ENCODE results near the gene DSCAML1. TPM values are rescaled to one million over a fixed set of nuclear protein-coding genes. Genes with fewer than 3 reads are reported as not detected.
A peak's percentile ranks its signal among the peaks of the same experiment; 100 is the strongest.

DSCAML1 gene
- total RNA-seq, 4 donors from 2014 or later = 2.9 to 5.8 (median 3.3) TPM

DNA sequence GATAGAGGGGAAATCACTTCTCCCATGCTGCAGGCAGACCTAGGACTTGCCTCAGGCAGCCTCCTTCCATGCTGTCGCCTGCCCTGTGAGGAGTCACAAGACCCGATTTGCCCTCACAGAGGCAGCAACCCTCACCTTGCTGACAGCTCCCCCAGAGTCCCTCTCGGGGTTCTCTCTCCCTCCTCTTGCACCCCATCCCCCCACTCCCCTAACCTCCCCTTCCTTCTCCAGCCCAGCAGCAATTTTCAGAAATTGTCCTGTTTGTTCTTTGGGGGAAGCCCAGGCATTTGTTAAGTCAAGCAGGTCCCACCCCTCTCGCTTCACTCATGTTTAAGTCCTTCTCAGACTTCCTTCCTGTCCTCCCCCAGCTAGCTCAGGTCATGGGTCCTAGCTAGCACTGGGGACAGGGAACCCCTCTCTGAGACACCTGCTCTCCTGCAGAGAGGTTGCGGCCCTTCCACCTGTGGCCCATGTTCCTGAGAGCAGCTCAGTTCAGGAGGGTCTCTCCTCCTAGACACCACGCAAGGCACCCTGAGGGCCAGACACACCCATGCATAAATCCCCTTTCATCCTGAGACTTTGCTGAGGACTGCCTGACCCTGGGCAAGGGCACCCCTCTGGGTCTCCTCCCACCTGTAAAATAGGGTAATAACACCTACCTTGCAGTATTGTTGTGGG lies 33.8 kb upstream of the DSCAML1 start:
- TF ChIP-seq, protein P1, sequence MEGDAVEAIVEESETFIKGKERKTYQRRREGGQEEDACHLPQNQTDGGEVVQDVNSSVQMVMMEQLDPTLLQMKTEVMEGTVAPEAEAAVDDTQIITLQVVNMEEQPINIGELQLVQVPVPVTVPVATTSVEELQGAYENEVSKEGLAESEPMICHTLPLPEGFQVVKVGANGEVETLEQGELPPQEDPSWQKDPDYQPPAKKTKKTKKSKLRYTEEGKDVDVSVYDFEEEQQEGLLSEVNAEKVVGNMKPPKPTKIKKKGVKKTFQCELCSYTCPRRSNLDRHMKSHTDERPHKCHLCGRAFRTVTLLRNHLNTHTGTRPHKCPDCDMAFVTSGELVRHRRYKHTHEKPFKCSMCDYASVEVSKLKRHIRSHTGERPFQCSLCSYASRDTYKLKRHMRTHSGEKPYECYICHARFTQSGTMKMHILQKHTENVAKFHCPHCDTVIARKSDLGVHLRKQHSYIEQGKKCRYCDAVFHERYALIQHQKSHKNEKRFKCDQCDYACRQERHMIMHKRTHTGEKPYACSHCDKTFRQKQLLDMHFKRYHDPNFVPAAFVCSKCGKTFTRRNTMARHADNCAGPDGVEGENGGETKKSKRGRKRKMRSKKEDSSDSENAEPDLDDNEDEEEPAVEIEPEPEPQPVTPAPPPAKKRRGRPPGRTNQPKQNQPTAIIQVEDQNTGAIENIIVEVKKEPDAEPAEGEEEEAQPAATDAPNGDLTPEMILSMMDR (IDR thresholded peaks at IDR 0.05) = no peak
- TF ChIP-seq EP300 (IDR thresholded peaks at IDR 0.05; ENCODE audit: low read depth) (no peak), POLR2AphosphoS5 (IDR thresholded peaks at IDR 0.05) (no peak), POLR2A (IDR thresholded peaks at IDR 0.05) (no peak)
- no peaks in the 10 kb centered on the region for H3K9me3 ChIP-seq
- no peak overlapping the region for H3K27ac ChIP-seq
- intact Hi-C loops (cut with DNase I; ENCODE audit: low total_unique reads) = no loop called here
- peak; percentile 4 for DNase-seq
- in situ Hi-C loops (cut with MboI; ENCODE audit: low pct_ligation_motif_present in 1 of 4, low pct_unique_long_range_greater_than_20kb in 1 of 4, low sequenced_read_pairs in 3 of 4) = no loop called here
- H3K27me3 ChIP-seq = no peaks in the 10 kb centered on the region
- H3K4me3 ChIP-seq = no peak overlapping the region
- H3K4me1 ChIP-seq = peaks cover 4 to 35% (median 8%) of the 10 kb centered on the region in 4 donors
- H3K36me3 ChIP-seq = no peaks in the 10 kb centered on the region
- WGBS, 2 donors (ENCODE audit: low coverage in 1 of 2) = 73% methylated on average over 6 of the region's 6 CpGs; no CpG with 5 or more reads in 1 of the 2 donors

DNA sequence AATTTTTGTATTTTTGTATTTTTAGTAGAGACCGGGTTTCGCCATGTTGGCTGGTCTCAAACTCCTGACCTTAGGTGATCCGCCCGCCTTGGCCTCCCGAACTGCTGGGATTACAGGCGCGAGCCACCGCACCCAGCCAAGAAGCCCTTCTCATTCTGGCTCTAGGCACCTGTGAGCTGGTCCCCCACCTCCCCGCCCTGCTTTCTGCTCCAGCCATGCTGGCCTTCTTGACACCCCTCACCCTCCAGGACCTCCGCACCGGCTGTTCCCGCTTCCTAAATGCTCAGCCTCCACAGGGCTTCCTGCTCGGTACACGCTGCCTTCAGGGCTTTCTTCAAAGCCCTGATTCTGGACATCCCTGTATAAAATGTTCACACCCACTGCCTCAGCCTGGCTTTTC lies 33.1 kb upstream of the DSCAML1 start:
- TF ChIP-seq EP300 (IDR thresholded peaks at IDR 0.05; ENCODE audit: low read depth) (no peak), POLR2A (IDR thresholded peaks at IDR 0.05) (no peak), POLR2AphosphoS5 (IDR thresholded peaks at IDR 0.05) (no peak)
- TF ChIP-seq, protein P1 (IDR thresholded peaks at IDR 0.05) = no peak
- in situ Hi-C loops (cut with MboI; ENCODE audit: low pct_ligation_motif_present in 1 of 4, low pct_unique_long_range_greater_than_20kb in 1 of 4, low sequenced_read_pairs in 3 of 4) = no loop called here
- no peaks in the 10 kb centered on the region for H3K36me3 ChIP-seq
- H3K9me3 ChIP-seq = no peaks in the 10 kb centered on the region
- WGBS, 2 donors (ENCODE audit: low coverage in 1 of 2) = 88% methylated on average over 14 of the region's 14 CpGs; no CpG with 5 or more reads in 1 of the 2 donors
- H3K4me3 ChIP-seq = no peak overlapping the region
- no peaks in the 10 kb centered on the region for H3K27me3 ChIP-seq
- DNase-seq = no peak
- H3K4me1 ChIP-seq = peaks cover 4 to 40% (median 8%) of the 10 kb centered on the region in 4 donors
- intact Hi-C loops (cut with DNase I; ENCODE audit: low total_unique reads) = no loop called here
- no peak overlapping the region for H3K27ac ChIP-seq

GRCh38 chr11:117829369-117829725 lies 32.3 kb upstream of the DSCAML1 start:
- Histone ChIP-seq H3K4me3 (no peak overlapping the region), H3K36me3 (no peaks in the 10 kb centered on the region), H3K9me3 (no peaks in the 10 kb centered on the region), H3K4me1 (peaks cover 4 to 47% (median 8%) of the 10 kb centered on the region in 4 donors), H3K27ac (peak overlapping the region; percentile 17 to 50 (median 36)), H3K27me3 (no peaks in the 10 kb centered on the region)
- 73% methylated on average over 7 of the region's 7 CpGs; no CpG with 5 or more reads in 1 of the 2 donors for WGBS, 2 donors (ENCODE audit: low coverage in 1 of 2)
- intact Hi-C loops (cut with DNase I; ENCODE audit: low total_unique reads) (no loop called here), in situ Hi-C loops (cut with MboI; ENCODE audit: low pct_ligation_motif_present in 1 of 4, low pct_unique_long_range_greater_than_20kb in 1 of 4, low sequenced_read_pairs in 3 of 4) (no loop called here)
- TF ChIP-seq POLR2AphosphoS5 (IDR thresholded peaks at IDR 0.05) (no peak), POLR2A (IDR thresholded peaks at IDR 0.05) (no peak), EP300 (IDR thresholded peaks at IDR 0.05; ENCODE audit: low read depth) (no peak)
- TF ChIP-seq, protein P1 (IDR thresholded peaks at IDR 0.05) = no peak
- DNase-seq = peak; percentile 7

DNA sequence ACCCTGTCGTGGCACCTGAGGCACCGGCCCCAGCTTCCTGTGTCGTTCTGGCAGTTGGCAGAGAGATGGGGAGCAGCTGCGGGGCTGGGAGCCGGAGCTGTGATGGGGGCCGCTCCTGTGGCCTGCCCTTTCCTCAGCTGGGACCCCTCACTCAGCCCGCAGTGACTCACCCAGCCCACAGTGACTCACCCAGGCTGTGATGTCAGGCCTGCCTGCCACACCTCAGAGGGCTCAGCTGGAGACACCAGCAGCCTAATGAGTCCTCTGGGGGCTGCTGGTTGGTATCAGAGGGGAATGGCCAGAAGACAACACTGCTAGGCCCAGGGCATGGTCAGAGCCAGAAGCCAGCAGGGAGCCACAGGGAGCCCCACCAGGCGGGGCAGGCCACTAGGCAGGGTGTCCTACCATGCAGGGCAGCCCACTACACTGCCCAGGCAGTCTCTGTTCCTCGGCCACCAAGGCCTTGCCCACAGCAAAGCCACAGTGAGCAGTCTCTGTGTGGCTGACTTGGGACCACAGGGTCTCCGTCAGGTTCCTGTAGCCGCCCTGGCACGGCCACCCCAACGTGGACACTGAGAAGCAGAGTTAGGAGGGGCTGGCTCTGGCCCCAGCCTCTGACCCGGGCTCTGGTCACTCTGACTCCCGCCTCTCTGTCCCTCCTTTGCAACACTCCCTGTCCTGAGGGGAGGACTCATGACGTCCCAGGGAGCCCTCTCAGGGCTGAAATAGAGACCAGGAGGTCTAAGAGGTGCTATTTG lies 31.8 kb upstream of the DSCAML1 start:
- TF ChIP-seq POLR2A (IDR thresholded peaks at IDR 0.05) = no peak
- TF ChIP-seq EP300 (IDR thresholded peaks at IDR 0.05; ENCODE audit: low read depth) = no peak
- 51% methylated on average over 16 of the region's 16 CpGs; no CpG with 5 or more reads in 1 of the 2 donors for WGBS, 2 donors (ENCODE audit: low coverage in 1 of 2)
- Histone ChIP-seq H3K27ac (peak overlapping the region; percentile 17 to 50 (median 36)), H3K36me3 (no peaks in the 10 kb centered on the region), H3K4me3 (no peak overlapping the region), H3K9me3 (no peaks in the 10 kb centered on the region), H3K4me1 (peaks cover 4 to 49% (median 8%) of the 10 kb centered on the region in 4 donors), H3K27me3 (no peaks in the 10 kb centered on the region)
- intact Hi-C loops (cut with DNase I; ENCODE audit: low total_unique reads) = no loop called here
- in situ Hi-C loops (cut with MboI; ENCODE audit: low pct_ligation_motif_present in 1 of 4, low pct_unique_long_range_greater_than_20kb in 1 of 4, low sequenced_read_pairs in 3 of 4) = no loop called here
- DNase-seq = peak; percentile 50
